Measurements from ENCODE around the gene NANOS1. TPM values are rescaled to one million over a fixed set of nuclear protein-coding genes. Genes with fewer than 3 reads are reported as not detected.

Gene NANOS1
- total RNA-seq, 1 donor from 2014 or later: 34.0 TPM

- no peak for DNase-seq
- peaks cover 12% of the 10 kb centered on the region for H3K4me1 Mint-ChIP-seq (ENCODE audit: low read depth, unreplicated experiment)
- peaks cover 12% of the 10 kb centered on the region for H3K27me3 Mint-ChIP-seq (ENCODE audit: unreplicated experiment)
- peak overlapping the region; percentile 100 for H3K4me3 Mint-ChIP-seq (ENCODE audit: unreplicated experiment)
- H3K27ac Mint-ChIP-seq (ENCODE audit: unreplicated experiment): peak overlapping the region; percentile 52
- H3K36me3 Mint-ChIP-seq (ENCODE audit: unreplicated experiment): no peaks in the 10 kb centered on the region
- H3K9me3 Mint-ChIP-seq (ENCODE audit: unreplicated experiment): peaks cover 14% of the 10 kb centered on the region
- no peak for TF ChIP-seq CTCF (IDR thresholded peaks at IDR 0.05; ENCODE audit: partially characterized antibody, unreplicated experiment)
Measured at GRCh38 chr10:119078422-119079179, 49.1 kb downstream of the NANOS1 start.

- DNase-seq: peak; percentile 80
- peaks cover 11% of the 10 kb centered on the region for H3K4me1 Mint-ChIP-seq (ENCODE audit: low read depth, unreplicated experiment)
- H3K4me3 Mint-ChIP-seq (ENCODE audit: unreplicated experiment): peak overlapping the region; percentile 100
- H3K27me3 Mint-ChIP-seq (ENCODE audit: unreplicated experiment): peaks cover 12% of the 10 kb centered on the region
- no peak for TF ChIP-seq CTCF (IDR thresholded peaks at IDR 0.05; ENCODE audit: partially characterized antibody, unreplicated experiment)
- no peaks in the 10 kb centered on the region for H3K36me3 Mint-ChIP-seq (ENCODE audit: unreplicated experiment)
- peak overlapping the region; percentile 97 for H3K27ac Mint-ChIP-seq (ENCODE audit: unreplicated experiment)
- H3K9me3 Mint-ChIP-seq (ENCODE audit: unreplicated experiment): peaks cover 14% of the 10 kb centered on the region
Measured at GRCh38 chr10:119079599-119080520, 50.3 kb downstream of the NANOS1 start.

GRCh38 chr10:119080521-119081259, 51.2 kb downstream of the NANOS1 start, which contains the start of gene EIF3A:
Gene EIF3A (minus strand): TSS chr10:119080817. CDS start chr10:119080676, 141 bp downstream.
- H3K4me3 Mint-ChIP-seq (ENCODE audit: unreplicated experiment): peak within 1 kb of the TSS; percentile 100
- no peak for TF ChIP-seq CTCF (IDR thresholded peaks at IDR 0.05; ENCODE audit: partially characterized antibody, unreplicated experiment)
- peaks cover 14% of the 10 kb centered on the region for H3K4me1 Mint-ChIP-seq (ENCODE audit: low read depth, unreplicated experiment)
- H3K9me3 Mint-ChIP-seq (ENCODE audit: unreplicated experiment): peaks cover 14% of the 10 kb centered on the region
- peak within 1 kb of the TSS; percentile 97 for H3K27ac Mint-ChIP-seq (ENCODE audit: unreplicated experiment)
- no peaks in the 10 kb centered on the region for H3K36me3 Mint-ChIP-seq (ENCODE audit: unreplicated experiment)
- peak; percentile 93 for DNase-seq
- H3K27me3 Mint-ChIP-seq (ENCODE audit: unreplicated experiment): peaks cover 12% of the 10 kb centered on the region

Other genes with a start within 250 kb of the NANOS1 start
- gene EIF3A, start 51.1 kb downstream of the NANOS1 start, total RNA-seq (ENCODE audit: unreplicated experiment): 110 TPM
- 39.9 TPM for gene DENND10, start 74.4 kb downstream of the NANOS1 start, total RNA-seq (ENCODE audit: unreplicated experiment)
- 12.2 TPM for gene SFXN4, start 136.0 kb downstream of the NANOS1 start, total RNA-seq (ENCODE audit: unreplicated experiment)
- gene PRDX3, start 149.1 kb downstream of the NANOS1 start, total RNA-seq (ENCODE audit: unreplicated experiment): 103 TPM
- 77.6 TPM for gene GRK5, start 177.9 kb downstream of the NANOS1 start, total RNA-seq (ENCODE audit: unreplicated experiment)